VCaP (cell line): ENCODE measurements around the gene KLHL29.

Experiments used
- H3K27ac ChIP-seq: fragments of 450-650 bp; 2 replicates; pipeline ENCODE4 v1.5.1; 2017
- CTCF ChIP-seq: fragments of 450-650 bp; conservative IDR thresholded peaks from 2 replicates; pipeline ENCODE4 v1.5.1; 2017; ENCODE audit warnings: mild to moderate bottlenecking, moderate library complexity

KLHL29 gene

GRCh38 chr2:23429036-23429435 lies 44.1 kb downstream of the KLHL29 start:
- no peak for TF ChIP-seq CTCF
- no peak overlapping the region for H3K27ac ChIP-seq

- TF ChIP-seq CTCF, result no peak
- H3K27ac ChIP-seq, result no peak overlapping the region
Observed at GRCh38 chr2:23430263-23430662, 45.3 kb downstream of the KLHL29 start.

GRCh38 chr2:23432531-23432930 lies 47.6 kb downstream of the KLHL29 start:
- H3K27ac ChIP-seq, result no peak overlapping the region
- TF ChIP-seq CTCF, result no peak

- no peak overlapping the region for H3K27ac ChIP-seq
- no peak for TF ChIP-seq CTCF
Observed at GRCh38 chr2:23433282-23433681, 48.3 kb downstream of the KLHL29 start.

- H3K27ac ChIP-seq, result no peak overlapping the region
- TF ChIP-seq CTCF, result no peak
Observed at GRCh38 chr2:23434721-23435121, 49.7 kb downstream of the KLHL29 start.

GRCh38 chr2:23435250-23436035 lies 50.5 kb downstream of the KLHL29 start:
- no peak for TF ChIP-seq CTCF
- no peak overlapping the region for H3K27ac ChIP-seq

GRCh38 chr2:23436346-23437098 lies 51.5 kb downstream of the KLHL29 start:
- H3K27ac ChIP-seq, result no peak overlapping the region

More at GRCh38 chr2:23436346-23437098, 51.5 kb downstream of the KLHL29 start:
- TF ChIP-seq CTCF, result no peak
